Measurements from ENCODE around the gene JAK1.
"Not testable (repeated sequence)": the region's sequence is repeated elsewhere in the genome, so short reads cannot be mapped to it uniquely, and the experiment has no call there.

JAK1 gene

GRCh38 chr1:64829411-64830029 lies 136.8 kb downstream of the JAK1 start:
- no peak overlapping the region for H3K4me3 ChIP-seq (ENCODE audit: low read depth, low read length)
- no peak for TF ChIP-seq CTCF (IDR thresholded peaks at IDR 0.05; ENCODE audit: control insufficient read depth, extremely low read depth, insufficient read depth)
- DNase-seq (ENCODE audit: low read depth): no peak

- H3K4me3 ChIP-seq (ENCODE audit: low read depth, low read length): no peak overlapping the region
- no peak for DNase-seq (ENCODE audit: low read depth)
- no peak for TF ChIP-seq CTCF (IDR thresholded peaks at IDR 0.05; ENCODE audit: control insufficient read depth, extremely low read depth, insufficient read depth)
These were observed 137.5 kb downstream of the JAK1 start for GRCh38 chr1:64828829-64829228.

GRCh38 chr1:64826991-64827390 lies 139.4 kb downstream of the JAK1 start:
- DNase-seq (ENCODE audit: low read depth): no peak
- TF ChIP-seq CTCF (IDR thresholded peaks at IDR 0.05; ENCODE audit: control insufficient read depth, extremely low read depth, insufficient read depth): no peak
- no peak overlapping the region for H3K4me3 ChIP-seq (ENCODE audit: low read depth, low read length)

GRCh38 chr1:64823691-64824476 lies 142.5 kb downstream of the JAK1 start:
- H3K4me3 ChIP-seq (ENCODE audit: low read depth, low read length): no peak overlapping the region
- peak; percentile 58 for DNase-seq (ENCODE audit: low read depth)
- peak; percentile 79 for TF ChIP-seq CTCF (IDR thresholded peaks at IDR 0.05; ENCODE audit: control insufficient read depth, extremely low read depth, insufficient read depth)

- TF ChIP-seq CTCF (IDR thresholded peaks at IDR 0.05; ENCODE audit: control insufficient read depth, extremely low read depth, insufficient read depth): no peak
- no peak for DNase-seq (ENCODE audit: low read depth)
- H3K4me3 ChIP-seq (ENCODE audit: low read depth, low read length): no peak overlapping the region
These were observed 143.7 kb downstream of the JAK1 start for GRCh38 chr1:64822621-64823020.

GRCh38 chr1:64820572-64820971 lies 145.8 kb downstream of the JAK1 start:
- DNase-seq (ENCODE audit: low read depth); H3K4me3 ChIP-seq (ENCODE audit: low read depth, low read length): not testable (repeated sequence)

- not testable (repeated sequence) for H3K4me3 ChIP-seq (ENCODE audit: low read depth, low read length); DNase-seq (ENCODE audit: low read depth)
These were observed 149.0 kb downstream of the JAK1 start for GRCh38 chr1:64817364-64817763.

- no peak overlapping the region for H3K4me3 ChIP-seq (ENCODE audit: low read depth, low read length)
- no peak for TF ChIP-seq CTCF (IDR thresholded peaks at IDR 0.05; ENCODE audit: control insufficient read depth, extremely low read depth, insufficient read depth)
- DNase-seq (ENCODE audit: low read depth): no peak
These were observed 151.9 kb downstream of the JAK1 start for GRCh38 chr1:64814427-64814826.
